GM18505 (cell line): ENCODE data around the gene VDAC1.
"Not testable (repeated sequence)": the region's sequence is repeated elsewhere in the genome, so short reads cannot be mapped to it uniquely, and the experiment has no call there.

Source experiments
- ATAC-seq: cut with Tn5 transposase; IDR thresholded peaks from one replicate; pipeline ENCODE4 v1.9.1; 2021; ENCODE audit not compliant: unreplicated experiment
- POLR2A ChIP-seq: IDR thresholded peaks from 4 replicates; pipeline ENCODE4 v1.6.1; 2011; ENCODE audit warnings: borderline replicate concordance; ENCODE audit not compliant: insufficient read depth, insufficient read length; ENCODE audit errors: extremely low read depth

Gene VDAC1

DNA sequence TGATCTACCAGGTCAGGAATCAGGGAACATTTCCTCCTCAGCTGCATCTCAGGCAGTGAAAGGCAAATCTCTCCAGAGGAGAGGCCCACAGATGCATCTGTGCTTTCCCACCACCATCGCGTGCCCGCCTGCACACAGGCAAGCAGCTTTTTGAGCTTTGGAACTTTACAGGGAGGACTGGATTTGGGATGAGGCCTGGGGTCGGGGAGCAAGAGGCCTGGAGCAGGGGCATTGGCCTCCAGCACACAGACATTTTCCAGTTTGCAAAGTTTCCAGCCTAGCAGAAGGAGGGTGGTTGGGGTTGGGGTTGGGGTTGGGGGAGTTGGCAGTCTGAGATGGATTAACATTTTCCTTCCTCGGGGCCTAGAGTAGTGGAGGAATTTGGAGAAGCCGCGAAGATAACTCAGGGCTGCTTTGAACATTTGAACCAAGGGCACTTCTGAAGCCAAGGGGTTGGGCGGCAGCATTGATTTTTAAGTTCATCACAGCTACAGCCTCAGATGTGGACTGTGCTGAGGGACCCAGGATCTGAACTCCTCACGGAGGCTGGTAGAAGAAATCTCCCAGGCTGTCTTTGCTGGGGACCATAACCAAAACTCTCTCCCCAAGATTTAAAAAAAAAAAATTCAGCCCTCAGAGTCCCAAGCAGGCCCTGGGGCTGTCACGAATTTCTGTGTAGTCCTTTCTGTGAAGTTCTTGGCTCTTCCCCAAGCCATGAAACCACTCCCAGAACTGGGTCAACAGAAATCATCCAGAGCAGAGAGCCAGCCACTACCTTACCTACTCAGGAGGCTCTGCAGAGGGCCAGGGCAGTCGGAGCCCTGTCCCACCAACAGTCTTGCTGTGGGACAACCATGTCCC is 61.9 kb downstream of the VDAC1 start:
- no peak for ATAC-seq
- TF ChIP-seq POLR2A = no peak

GRCh38 chr5:133941456-133942196 is 63.1 kb downstream of the VDAC1 start:
- ATAC-seq = no peak
- TF ChIP-seq POLR2A = no peak

DNA sequence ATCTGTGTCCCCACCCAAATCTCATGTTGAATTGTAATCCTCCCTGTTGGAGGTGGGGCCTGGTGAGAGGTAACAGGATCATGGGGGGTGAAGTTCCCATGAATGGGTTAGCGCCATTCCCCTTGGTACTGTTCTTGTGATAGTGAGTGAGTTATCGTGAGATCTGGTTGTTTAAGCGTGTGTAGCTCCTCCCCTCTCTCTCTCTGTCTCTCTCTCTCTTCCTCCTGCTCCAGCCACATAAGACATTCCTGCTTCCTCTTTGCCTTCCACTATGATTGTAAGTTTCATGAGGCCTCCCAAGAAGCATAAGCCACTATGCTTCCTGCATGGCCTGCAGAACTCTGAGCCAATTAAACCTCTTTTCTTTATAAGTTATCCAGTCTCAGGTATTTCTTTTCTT is 65.1 kb downstream of the VDAC1 start:
- no peak for TF ChIP-seq POLR2A
- ATAC-seq = no peak

DNA sequence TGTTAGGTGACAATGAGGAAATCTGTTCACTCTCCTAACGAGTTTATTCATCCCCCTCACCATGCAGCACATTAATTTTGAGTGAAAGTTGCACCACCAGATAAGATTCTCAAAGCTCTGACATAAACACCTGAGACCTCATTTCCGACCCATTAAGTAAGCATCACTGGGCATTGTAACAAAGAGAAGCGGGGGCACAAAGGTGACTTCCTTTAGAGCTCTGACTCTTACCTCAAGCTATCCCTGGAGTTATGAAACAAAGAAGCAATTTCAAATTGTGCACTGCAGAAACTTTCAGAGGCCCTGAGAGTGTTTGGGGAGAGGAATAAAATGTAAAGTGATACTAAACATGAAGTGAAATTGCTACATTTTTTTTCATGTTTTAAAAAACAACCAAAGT is 65.8 kb downstream of the VDAC1 start:
- TF ChIP-seq POLR2A = no peak
- no peak for ATAC-seq

- ATAC-seq = no peak
- no peak for TF ChIP-seq POLR2A
These were observed 66.5 kb downstream of the VDAC1 start for GRCh38 chr5:133938039-133938821.

DNA sequence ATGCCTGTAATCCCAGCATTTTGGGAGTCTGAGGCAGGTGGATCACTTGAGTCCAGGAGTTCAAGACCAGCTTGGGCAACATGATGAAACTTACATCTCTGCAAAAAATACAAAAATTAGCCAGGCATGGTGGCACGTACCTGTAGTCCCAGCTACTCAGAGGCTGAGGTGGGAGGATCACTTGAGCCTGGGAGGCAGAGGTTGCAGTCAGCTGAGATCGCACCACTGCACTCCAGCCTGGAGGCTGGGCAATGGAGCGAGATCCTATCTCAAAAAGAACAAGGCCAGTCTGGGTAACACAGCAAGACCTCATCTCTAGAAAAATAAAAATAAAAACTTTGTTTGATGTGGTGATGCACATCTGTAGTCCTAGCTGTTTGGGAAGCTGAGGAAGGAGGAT is 67.1 kb downstream of the VDAC1 start:
- not testable (repeated sequence) for ATAC-seq

GRCh38 chr5:133936651-133937015 is 68.1 kb downstream of the VDAC1 start:
- ATAC-seq = no peak
- no peak for TF ChIP-seq POLR2A

DNA sequence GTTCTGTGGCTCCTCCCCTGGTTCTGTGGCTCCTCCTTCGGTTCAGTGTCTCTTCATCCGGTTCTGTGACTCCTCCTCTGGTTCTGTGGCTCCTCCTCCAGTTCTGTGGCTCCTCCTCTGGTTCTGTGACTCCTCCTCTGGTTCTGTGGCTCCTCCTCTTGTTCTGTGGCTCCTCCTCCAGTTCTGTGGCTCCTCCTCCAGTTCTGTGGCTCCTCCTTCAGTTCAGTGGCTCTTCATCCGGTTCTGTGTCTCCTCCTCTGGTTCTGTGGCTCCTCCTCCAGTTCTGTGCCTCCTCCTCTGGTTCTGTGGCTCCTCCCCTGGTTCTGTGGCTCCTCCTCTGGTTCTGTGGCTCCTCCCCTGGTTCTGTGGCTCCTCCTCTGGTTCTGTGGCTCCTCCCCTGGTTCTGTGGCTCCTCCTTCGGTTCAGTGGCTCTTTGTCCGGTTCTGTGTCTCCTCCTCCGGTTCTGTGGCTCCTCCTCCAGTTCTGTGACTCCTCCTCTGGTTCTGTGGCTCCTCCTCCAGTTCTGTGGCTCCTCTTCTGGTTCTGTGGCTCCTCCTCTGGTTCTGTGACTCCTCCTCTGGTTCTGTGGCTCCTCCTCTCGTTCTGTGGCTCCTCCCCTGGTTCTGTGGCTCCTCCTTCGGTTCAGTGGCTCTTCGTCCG is 68.7 kb downstream of the VDAC1 start:
- ATAC-seq = not testable (repeated sequence)

- ATAC-seq = no peak
- TF ChIP-seq POLR2A = no peak
These were observed 69.2 kb downstream of the VDAC1 start for GRCh38 chr5:133935667-133935940.

- no peak for TF ChIP-seq POLR2A
- no peak for ATAC-seq
These were observed 69.7 kb downstream of the VDAC1 start for GRCh38 chr5:133934822-133935666.

DNA sequence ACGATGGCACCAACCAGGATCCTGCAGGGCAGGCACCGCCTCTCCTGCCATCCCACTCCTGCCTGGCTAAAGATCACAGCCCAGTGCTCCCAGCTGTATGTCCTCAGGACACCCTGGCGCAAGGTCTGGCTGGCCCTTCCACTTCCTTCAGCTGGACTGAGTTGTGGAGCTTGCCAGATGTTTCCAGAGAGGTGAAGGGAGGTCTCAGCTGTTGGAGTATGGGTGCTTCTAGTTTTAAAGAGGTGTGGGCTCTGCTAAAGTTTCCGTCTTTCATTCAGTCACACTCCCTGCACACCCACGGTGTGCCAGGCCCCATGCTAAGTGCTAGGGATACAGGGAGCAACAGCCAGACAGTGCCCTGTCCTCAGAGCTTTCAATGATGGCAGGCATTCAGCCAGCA is 70.5 kb downstream of the VDAC1 start:
- ATAC-seq = no peak
- no peak for TF ChIP-seq POLR2A

DNA sequence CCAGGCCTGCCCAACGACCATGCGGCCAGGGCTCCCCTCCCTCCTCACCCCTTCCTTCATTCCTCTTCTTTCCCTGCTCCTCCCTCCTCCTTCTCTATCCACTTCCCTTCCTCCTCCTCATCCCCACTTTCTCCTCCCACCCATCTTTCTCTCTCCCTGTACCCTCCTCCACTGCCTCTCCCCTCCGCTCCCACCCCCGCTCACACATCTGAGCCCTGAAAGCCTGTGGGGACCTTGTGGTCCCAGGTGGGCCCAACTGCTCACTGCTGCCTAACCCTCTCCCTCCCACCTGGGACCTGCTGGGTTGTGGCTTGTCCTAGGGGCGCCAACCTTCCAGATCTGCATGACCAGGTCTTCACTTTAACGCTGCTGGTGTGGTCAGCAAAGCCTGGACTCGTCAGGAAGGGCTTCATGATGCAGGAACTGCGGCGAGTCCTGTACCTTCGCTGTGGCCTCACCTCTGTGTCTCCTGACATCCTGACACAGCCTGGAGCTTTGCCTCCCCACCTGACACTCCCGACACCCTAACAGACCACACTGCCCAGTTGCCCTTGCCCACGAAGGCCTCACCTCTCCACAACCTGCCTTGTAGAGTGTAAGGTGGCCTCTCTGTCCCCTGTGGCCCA is 71.0 kb downstream of the VDAC1 start:
- TF ChIP-seq POLR2A = no peak

More for the DNA sequence above, 71.0 kb downstream of the VDAC1 start:
- ATAC-seq = no peak
